ENCODE results near the gene PLXNC1.

DNA sequence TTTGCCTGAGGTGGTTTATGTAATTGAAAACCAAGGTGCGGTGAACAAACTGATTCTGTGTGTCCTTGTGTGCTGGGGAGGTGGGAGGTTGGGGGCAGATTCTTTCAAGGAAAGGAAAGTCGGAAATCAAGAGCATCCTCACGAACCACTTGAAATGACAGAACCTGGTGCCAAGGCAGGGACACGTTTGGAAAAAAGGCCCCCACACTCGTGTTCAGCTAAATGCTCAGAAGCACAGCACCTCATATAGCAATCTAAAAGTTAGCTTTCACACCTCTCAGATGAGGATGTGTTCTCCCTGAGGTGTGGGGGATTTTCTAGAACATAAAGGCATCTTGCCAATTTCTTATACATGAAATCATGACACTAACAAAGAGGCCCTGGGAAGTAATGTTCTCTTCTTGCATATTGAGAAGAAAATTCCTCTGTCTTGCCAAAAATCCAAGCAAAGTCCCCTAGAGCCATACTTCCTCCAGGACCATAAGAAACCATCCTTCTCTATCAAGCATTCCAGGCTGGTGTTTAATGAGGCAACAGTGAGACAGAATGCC is 119.6 kb downstream of the PLXNC1 start:
- TF ChIP-seq CTCF (IDR thresholded peaks at IDR 0.05) (no peak), POLR2A (IDR thresholded peaks at IDR 0.05) (no peak), POLR2AphosphoS5 (IDR thresholded peaks at IDR 0.05; ENCODE audit: insufficient read depth in 1 of 2, low read depth in 1 of 2) (no peak)
